A549 (cell line): ENCODE data around the gene TRIM29.
"Not testable (repeated sequence)": the region's sequence is repeated elsewhere in the genome, so short reads cannot be mapped to it uniquely, and the experiment has no call there.

ENCODE experiments used
- CHD2 ChIP-seq: fragments of 150-350 bp; IDR thresholded peaks from 2 replicates; pipeline ENCODE4 v1.6.1; 2014; ENCODE audit warnings: low read length; ENCODE audit not compliant: partially characterized antibody
- JUN ChIP-seq, 2 experiments: fragments of >200 bp; sonication (Bioruptor Twin); formaldehyde crosslinking; IDR thresholded peaks; 2 replicates in 1 of 2; 3 replicates in 1 of 2; pipeline ENCODE4 v1.6.1; 2016 to 2017
- JUNB ChIP-seq: fragments of >200 bp; sonication (Bioruptor Twin); formaldehyde crosslinking; IDR thresholded peaks from 2 replicates; pipeline ENCODE4 v1.6.1; 2016
- KDM5A ChIP-seq: fragments of 200-600 bp; sonication (generic); IDR thresholded peaks from 2 replicates; pipeline ENCODE4 v1.6.1; 2016; ENCODE audit warnings: antibody characterized with exemption, mild to moderate bottlenecking
- MAFK ChIP-seq: fragments of 450-650 bp; IDR thresholded peaks from 2 replicates; pipeline ENCODE4 v1.6.1; 2014; ENCODE audit not compliant: partially characterized antibody
- MAZ ChIP-seq: fragments of 150-350 bp; IDR thresholded peaks from 2 replicates; pipeline ENCODE4 v1.6.1; 2014; ENCODE audit warnings: antibody characterized with exemption, low read depth, low read length, borderline replicate concordance
- MYC ChIP-seq: IDR thresholded peaks from 2 replicates; pipeline ENCODE4 v1.6.1; 2012; ENCODE audit warnings: mild to moderate bottlenecking, inconsistent platforms, low read length, improper control_type of control experiment, borderline replicate concordance
- POLR2A ChIP-seq: IDR thresholded peaks from 2 replicates; pipeline ENCODE4 v1.6.1; 2012; ENCODE audit warnings: mild to moderate bottlenecking, low read length
- RNF2 ChIP-seq: fragments of 200-600 bp; sonication (generic); IDR thresholded peaks from 2 replicates; pipeline ENCODE4 v1.6.1; 2016; ENCODE audit warnings: low read depth, mild to moderate bottlenecking, antibody characterized with exemption, moderate library complexity, borderline replicate concordance
- TF ChIP-seq, protein P1 (sequence below): fragments of 150-350 bp; IDR thresholded peaks from 2 replicates; pipeline ENCODE4 v1.6.1; 2014; ENCODE audit warnings: low read depth, mild to moderate bottlenecking, low read length
- TF ChIP-seq, protein P2 (sequence below): fragments of >200 bp; sonication (Bioruptor Twin); formaldehyde crosslinking; IDR thresholded peaks from 3 replicates; pipeline ENCODE4 v1.5.1; 2016
- TF ChIP-seq, protein P3 (sequence below): fragments of >200 bp; sonication (Bioruptor Twin); formaldehyde crosslinking; IDR thresholded peaks from 3 replicates; pipeline ENCODE4 v1.6.1; 2016

DNA sequence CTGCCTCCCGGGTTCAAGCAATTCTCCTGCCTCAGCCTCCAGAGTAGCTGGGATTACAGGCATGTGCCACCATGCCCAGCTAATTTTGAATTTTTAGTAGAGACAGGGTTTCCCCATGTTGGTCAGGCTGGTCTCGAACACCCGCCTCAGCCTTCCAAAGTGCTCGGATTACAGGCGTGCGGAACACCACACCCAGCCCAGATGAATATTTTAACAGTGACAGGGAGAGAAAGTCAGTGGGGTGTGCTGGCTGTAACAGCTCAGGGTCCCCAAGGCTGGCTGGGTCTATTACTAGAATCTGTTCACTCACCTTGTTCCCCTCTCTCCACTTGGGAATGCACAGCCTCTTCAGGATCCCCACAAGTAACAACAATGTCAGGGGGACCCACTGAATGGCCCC lies 42.1 kb upstream of the TRIM29 start:
- TF ChIP-seq JUNB; KDM5A; MAFK; POLR2A; MYC; JUN (IDR thresholded peaks at IDR 0.05); RNF2; MAZ; CHD2: not testable (repeated sequence)
- TF ChIP-seq, protein P1, sequence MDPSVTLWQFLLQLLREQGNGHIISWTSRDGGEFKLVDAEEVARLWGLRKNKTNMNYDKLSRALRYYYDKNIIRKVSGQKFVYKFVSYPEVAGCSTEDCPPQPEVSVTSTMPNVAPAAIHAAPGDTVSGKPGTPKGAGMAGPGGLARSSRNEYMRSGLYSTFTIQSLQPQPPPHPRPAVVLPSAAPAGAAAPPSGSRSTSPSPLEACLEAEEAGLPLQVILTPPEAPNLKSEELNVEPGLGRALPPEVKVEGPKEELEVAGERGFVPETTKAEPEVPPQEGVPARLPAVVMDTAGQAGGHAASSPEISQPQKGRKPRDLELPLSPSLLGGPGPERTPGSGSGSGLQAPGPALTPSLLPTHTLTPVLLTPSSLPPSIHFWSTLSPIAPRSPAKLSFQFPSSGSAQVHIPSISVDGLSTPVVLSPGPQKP = not testable (repeated sequence)
- TF ChIP-seq, protein P2, sequence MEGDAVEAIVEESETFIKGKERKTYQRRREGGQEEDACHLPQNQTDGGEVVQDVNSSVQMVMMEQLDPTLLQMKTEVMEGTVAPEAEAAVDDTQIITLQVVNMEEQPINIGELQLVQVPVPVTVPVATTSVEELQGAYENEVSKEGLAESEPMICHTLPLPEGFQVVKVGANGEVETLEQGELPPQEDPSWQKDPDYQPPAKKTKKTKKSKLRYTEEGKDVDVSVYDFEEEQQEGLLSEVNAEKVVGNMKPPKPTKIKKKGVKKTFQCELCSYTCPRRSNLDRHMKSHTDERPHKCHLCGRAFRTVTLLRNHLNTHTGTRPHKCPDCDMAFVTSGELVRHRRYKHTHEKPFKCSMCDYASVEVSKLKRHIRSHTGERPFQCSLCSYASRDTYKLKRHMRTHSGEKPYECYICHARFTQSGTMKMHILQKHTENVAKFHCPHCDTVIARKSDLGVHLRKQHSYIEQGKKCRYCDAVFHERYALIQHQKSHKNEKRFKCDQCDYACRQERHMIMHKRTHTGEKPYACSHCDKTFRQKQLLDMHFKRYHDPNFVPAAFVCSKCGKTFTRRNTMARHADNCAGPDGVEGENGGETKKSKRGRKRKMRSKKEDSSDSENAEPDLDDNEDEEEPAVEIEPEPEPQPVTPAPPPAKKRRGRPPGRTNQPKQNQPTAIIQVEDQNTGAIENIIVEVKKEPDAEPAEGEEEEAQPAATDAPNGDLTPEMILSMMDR = not testable (repeated sequence)
- TF ChIP-seq, protein P3, sequence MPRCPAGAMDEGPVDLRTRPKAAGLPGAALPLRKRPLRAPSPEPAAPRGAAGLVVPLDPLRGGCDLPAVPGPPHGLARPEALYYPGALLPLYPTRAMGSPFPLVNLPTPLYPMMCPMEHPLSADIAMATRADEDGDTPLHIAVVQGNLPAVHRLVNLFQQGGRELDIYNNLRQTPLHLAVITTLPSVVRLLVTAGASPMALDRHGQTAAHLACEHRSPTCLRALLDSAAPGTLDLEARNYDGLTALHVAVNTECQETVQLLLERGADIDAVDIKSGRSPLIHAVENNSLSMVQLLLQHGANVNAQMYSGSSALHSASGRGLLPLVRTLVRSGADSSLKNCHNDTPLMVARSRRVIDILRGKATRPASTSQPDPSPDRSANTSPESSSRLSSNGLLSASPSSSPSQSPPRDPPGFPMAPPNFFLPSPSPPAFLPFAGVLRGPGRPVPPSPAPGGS = not testable (repeated sequence)
